Vagina (tissue), 2 donors: ENCODE data around the gene MALRD1.

Experiments
- POLR2A ChIP-seq, 2 donors: fragments of 450-650 bp; IDR thresholded peaks; one replicate each; pipeline ENCODE4 v1.6.1; 2017; ENCODE audit warnings: antibody characterized with exemption in 2 of 2, mild to moderate bottlenecking in 2 of 2, moderate library complexity in 2 of 2
- POLR2AphosphoS5 ChIP-seq, 2 donors: sonication (generic); formaldehyde crosslinking; IDR thresholded peaks; one replicate each; pipeline ENCODE4 v1.9.0; 2017; ENCODE audit warnings: antibody characterized with exemption in 2 of 2, mild to moderate bottlenecking in 2 of 2, low read depth in 1 of 2; ENCODE audit not compliant: insufficient read depth in 1 of 2
- TF ChIP-seq, protein P1 (sequence below), 3 experiments: fragments of 450-650 bp in 2 of 3; fragments of 200-600 bp in 1 of 3; sonication (generic) in 1 of 3; IDR thresholded peaks; one replicate each; pipeline ENCODE4 v1.5.1; 2017 to 2019; ENCODE audit warnings: antibody characterized with exemption in 3 of 3, mild to moderate bottlenecking in 2 of 3, moderate library complexity in 2 of 3

DNA sequence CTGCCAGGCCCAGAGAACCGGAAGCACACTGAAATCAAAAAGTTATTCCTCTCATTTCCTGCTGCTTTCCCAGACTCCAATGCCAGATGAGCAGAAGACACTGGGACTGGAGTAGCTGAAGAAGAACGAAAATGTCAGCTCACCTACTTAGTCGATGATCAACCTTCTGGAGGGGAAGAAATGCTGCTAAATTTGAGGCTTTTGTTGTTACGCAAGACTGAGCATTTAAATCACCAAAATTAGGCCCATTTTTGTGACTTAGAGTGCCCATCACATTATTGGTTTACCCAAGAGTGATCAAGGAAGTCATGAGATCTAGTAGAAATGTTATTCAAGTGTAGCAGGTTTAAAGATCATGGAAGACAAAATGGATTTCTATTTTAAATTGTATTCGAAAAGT lies 585.6 kb downstream of the MALRD1 start:
- TF ChIP-seq, protein P1, sequence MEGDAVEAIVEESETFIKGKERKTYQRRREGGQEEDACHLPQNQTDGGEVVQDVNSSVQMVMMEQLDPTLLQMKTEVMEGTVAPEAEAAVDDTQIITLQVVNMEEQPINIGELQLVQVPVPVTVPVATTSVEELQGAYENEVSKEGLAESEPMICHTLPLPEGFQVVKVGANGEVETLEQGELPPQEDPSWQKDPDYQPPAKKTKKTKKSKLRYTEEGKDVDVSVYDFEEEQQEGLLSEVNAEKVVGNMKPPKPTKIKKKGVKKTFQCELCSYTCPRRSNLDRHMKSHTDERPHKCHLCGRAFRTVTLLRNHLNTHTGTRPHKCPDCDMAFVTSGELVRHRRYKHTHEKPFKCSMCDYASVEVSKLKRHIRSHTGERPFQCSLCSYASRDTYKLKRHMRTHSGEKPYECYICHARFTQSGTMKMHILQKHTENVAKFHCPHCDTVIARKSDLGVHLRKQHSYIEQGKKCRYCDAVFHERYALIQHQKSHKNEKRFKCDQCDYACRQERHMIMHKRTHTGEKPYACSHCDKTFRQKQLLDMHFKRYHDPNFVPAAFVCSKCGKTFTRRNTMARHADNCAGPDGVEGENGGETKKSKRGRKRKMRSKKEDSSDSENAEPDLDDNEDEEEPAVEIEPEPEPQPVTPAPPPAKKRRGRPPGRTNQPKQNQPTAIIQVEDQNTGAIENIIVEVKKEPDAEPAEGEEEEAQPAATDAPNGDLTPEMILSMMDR (IDR thresholded peaks at IDR 0.05) = no peak
- TF ChIP-seq POLR2AphosphoS5 (IDR thresholded peaks at IDR 0.05; ENCODE audit: insufficient read depth in 1 of 2, low read depth in 1 of 2) = no peak
- no peak for TF ChIP-seq POLR2A (IDR thresholded peaks at IDR 0.05)
